Activated CD4-positive, CD25-positive, alpha-beta regulatory T cell treated with anti-CD3 and anti-CD28 coated beads, Interleukin-2, amount 50 U/mL, for 16 hours (primary cell): ENCODE data around the gene TTC16.
A peak's percentile ranks its signal among the peaks of the same experiment; 100 is the strongest.

Source experiments
- DNase-seq: peaks from one replicate; pipeline ENCODE4 v3.0.0-alpha.2; 2020; ENCODE audit warnings: low read depth, low spot score

TTC16 gene

DNA sequence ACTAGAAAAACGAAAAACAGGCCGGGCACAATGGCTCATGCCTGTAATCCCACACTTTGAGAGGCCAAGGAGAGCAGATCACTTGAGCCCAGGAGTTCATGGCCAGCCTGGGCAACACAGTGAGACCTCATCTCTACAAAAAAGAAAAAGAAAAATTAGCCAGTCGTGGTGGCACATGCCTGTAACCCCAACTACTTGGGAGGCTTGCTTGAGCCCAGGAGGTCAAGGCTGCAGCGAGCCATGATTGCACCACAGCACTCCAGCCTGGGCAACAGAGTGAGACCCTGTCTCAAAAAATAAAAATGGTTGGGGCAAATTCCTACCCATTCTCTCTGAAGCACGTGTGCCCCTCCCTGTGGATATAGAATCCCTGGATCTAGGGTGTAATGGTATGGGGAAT is 17.5 kb upstream of the TTC16 start:
- no peak for DNase-seq

DNA sequence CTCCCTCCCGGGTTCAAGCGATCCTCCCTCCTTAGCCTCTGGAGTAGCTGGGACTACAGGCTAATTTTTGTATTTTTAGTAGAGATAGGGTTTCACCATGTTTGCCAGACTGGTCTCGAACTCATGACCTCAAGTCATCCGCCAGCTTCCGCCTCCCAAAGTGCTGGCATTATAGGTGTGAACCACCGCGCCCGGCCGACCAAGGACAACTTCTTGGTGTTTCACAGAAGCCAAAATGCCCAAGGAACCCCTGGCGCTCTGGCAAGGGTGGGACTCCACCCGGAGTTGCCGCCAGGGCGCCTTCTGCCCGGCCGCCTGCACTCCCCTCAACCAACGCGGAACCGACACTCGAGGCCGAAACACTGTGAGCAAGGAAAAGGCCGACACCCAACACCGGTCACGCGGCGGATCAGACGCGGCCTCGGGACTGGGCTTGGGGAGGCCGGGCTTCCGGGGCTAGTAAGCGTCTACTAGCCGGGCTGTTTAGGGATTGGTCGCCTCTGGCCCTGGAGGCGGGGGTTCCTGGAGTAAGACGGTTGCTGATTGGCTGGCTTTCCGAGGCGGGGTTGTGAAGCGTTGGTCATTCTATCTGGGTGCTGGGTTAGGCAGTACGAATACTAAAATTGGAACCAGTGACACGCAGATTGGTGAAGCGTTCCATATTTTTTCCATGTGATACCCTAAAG is 16.8 kb upstream of the TTC16 start:
- DNase-seq: peak; percentile 67

DNA sequence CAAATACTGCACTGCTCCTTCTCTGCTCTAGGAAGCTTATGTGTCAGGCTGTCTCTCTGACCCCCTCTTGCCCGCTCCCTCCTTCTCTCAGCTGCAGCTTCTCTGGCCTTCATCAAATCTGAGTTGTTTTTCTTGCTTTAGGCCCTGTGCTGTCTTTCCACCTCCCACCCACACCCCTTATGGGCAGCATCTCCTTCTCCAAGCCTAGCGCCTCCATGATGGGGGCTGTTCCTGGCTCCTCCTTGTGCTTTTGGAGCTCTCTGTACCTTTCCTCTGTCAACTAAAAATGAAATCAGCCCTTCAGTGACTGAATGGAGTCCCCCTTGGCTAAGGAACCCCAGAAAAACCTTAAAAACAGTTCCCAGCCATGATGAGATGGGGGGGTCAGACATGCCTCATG is 15.7 kb upstream of the TTC16 start:
- no peak for DNase-seq

DNA sequence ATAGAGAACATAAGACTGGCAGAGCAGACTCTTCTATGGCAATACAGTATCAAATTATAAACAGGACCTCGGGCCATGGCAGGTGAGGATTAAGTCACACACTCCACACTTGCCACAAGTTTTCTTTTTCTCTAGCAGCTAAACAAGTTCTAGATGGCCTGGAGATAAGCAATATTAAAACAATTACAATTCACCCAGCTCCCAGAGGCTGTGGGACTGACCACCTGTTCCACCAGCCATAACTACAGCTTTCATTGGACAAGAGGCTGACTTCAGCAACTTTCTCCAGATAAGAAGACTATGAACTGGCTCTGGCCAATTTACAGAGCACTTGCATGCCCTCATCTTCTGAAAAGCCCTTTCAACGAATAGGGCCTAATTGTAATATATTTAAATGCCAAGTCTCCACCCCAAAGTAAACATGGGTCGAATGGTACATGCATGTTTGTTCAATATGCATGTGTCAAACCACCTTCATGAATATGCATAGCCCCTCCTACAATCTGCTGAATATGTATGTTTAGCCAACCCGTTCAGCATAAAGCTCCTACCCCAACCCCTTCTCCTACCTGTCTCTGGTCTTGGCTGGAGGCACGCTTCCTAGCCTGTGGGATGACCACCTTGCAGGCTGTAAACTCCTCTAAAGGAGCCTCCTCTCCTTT is 15.2 kb upstream of the TTC16 start:
- DNase-seq: no peak

DNA sequence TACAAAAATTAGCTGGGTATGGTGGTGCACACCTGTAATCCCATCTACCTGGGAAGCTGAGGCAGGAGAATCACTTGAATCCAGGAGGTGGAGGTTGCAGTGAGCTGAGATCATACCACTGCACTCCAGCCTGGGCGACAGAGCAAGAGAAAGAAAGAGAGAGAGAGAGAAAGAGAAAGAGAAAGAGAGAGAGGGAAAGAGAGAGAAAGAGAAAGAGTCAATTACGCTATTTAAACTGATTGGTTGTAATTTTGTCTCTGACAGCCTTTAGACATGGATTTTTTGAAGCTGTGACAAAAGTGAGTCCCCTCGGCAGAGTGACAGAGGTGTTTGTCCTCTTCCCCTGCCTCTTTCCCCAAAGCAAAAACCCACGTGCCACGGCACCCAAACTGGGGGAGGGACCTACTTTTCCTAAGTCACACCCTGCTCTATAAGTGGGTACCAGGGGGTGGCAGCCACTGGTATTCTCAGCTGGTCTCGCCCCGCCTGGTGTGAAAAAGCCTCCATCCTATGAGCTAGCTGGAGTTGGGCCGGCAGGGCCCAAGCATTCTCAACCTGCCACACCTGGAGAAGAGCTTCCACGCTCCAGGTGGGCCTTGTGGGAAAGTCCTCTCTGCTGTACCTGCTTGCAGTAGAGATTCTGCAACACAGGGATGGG is 12.5 kb upstream of the TTC16 start:
- DNase-seq: no peak

DNA sequence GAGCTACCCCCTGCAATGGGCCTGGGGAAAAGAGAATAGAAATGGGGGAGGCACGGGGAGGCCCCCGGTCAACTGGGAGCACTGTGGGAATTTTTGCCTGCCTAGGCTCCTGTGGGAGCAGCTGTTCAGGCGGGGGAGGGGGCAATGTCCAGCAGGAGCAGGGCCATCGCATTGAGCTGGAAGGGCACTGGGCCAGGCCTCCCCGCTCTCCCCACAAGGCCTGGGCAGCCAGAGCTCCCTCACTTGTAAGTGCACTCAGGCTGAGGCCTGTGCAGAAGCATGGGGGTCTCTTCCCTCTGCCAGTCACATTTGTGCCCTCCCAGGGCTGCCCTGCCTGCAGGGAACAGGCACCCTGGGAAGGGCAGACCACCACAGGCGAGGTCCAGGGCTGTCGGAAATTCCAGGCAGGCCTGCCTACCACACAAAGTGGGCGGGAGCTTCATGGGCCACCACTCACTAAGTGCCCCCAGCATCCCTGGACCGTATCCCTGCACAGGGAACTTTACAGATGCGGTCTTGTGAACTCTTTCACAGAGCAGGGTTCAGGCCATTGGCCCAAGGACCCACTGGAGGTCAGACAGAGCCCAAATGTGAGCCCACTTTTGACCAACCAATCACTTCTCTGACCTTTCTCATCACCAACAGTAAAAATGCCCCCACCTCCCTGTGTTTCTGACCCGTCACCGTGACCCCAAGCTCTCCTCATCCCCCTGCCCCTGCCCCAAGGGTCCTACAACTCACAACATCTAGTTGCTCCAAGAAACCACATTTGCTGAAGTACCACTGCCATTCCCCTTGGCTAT is 10.1 kb upstream of the TTC16 start:
- DNase-seq: no peak

DNA sequence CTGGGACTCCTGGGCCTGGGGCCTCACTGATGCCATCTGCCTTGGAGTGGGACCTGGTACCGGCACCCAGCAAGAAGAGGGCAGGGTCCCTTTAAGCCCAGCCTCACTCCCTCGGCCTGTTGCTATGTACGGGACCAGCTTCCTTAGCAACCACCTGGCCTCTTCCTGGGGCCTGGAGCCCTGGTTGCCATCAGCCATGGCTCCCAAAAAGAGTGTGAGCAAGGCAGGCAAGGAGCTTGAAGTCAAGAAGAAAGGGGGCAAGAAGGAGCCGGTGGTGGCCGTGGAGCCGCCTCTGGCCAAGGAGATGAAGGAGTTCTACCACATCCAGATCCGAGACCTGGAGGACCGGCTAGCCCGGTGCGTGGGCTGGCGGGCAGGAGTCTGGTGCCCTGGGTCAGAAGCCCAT is 9.0 kb upstream of the TTC16 start, which contains the start of gene CFAP157:
Gene CFAP157 (plus strand): TSS at position 153 of the 406 bp plus-strand sequence. CDS start 44 bp downstream, at position 197.
- DNase-seq: no peak

DNA sequence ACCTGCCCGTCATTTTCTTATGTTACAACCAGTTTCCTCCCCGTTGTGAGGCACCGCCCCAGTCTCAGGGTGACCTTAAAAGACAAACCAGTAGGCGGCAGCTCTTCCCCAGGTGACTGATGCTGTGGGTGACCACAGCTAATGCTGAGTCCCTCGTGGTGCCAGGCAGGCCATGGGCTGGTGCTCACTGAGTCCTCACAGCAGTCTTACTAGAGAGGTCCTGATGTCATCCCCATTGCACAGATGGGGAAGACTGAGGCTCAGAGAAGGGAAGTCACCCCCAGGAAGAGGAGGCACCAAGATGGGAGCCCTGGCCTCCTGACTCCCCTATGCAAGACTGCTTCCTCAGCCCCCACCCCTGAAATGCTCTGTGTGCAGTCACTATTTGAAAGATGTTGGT is 8.1 kb upstream of the TTC16 start:
- no peak for DNase-seq

DNA sequence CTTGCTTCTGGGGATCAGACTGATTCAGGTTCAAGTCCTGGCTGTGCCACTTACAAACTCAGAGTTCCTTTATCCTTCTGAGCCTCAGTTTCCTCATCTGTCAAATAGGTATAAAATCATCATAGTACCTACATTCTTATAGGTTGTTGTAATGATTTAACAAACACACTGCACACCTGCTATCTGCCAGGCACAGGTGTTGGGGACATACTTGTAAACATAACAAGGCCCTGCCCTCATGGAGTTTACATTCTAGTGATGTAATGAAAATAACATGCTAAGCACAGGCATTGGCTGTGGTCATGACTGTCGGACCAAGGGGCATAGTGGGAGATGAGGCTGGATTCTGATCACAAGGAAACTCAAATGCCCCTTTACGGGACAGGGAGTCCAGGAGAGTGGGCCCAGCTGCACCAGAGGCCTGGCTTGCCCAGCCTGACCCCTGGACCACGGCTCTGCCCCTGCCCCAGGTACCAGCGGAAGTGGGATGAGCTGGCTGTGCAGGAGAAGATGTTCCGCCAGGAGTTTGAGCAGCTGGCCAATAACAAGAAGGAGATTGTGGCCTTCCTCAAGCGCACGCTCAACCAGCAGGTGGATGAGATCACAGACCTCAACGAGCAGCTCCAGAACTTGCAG is 6.8 kb upstream of the TTC16 start:
- DNase-seq: no peak

DNA sequence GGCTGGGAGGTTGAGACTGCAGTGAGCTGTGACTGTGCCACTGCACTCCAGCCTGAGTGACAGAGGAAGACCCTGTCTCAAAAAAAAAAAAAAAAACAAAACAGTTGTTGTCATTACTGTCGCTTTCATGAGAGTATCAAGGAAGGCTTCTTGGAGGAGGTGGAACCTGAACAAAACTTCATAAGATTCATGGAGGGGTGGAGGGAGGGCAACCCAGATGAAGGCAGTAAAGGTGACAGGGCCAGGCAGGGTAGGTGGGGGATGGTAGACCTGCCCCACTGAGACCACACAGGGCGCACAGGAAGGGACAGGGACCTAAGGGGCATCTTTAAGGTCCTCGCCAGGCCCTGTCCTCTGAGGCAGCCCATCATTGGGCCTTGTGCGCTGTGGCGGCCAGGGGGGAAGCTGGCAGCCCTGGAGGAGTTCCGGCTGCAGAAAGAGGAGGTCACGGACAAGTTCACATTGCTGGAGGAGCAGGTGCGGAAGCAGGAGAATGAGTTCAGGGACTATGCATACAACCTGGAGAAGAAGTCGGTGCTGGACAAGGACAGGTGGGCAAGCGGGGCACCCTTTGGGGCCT is 5.6 kb upstream of the TTC16 start:
- no peak for DNase-seq

DNA sequence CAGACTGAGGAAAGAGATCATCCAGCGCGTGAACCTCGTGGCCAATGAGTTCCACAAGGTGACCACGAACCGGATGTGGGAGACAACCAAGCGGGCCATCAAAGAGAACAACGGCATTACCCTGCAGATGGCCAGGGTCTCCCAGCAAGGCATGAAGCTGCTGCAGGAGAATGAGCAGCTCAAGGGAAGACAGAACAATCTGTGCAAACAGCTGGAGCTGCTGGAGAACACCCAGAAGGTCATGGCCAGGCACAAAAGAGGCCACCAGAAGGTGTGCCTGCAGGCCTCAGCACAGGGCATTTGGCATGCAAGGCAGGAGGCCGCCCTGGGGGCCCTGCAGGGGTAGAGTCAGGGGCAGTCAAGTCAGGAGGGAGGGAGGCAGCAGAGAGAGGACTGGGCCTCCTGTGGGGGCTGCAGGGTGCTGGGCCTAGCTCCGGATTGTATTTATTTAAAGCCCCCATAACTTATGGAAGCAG is 4.6 kb upstream of the TTC16 start:
- no peak for DNase-seq

DNA sequence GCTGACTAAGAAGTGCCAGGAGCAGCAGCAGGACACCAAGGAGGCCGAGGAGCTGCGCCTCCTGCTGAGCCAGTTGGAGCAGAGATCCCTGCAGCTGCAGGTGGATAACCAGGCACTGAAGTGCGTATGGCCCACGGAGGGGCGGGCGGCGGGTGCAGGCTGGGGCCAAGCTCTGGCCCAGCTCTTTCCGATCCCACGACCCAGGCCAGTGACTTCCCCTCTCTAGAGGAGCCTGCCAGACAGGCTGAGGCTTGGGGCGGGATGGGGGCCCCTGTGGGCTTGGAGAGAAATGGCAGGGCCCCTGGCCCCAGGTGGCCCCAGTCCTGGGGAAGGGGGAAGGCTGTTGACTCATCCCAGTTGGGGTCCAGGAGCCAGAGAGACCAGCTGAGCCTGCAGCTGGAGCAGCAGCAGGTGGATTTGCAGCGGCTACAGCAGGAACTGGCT is 4.0 kb upstream of the TTC16 start:
- no peak for DNase-seq

DNA sequence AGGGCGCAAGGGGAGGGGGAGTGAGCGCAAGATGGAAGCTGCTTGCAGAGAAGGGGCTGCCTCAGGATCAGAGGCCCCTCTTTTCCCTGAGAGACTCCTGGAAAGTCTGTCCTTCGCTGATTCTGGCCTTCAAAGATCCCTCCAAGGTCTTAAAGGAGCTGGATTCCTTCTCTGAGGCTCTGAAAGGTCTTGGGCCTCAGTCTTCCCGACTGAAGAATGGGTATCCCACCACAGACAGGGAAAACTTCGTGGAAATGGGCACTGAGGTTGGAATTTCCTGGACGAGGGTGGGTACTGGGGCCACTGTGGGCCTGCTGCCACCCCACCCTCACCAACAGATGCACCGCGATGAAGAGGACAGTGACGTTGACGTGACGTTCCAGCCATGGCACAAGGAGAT is 3.5 kb upstream of the TTC16 start:
- DNase-seq: no peak

DNA sequence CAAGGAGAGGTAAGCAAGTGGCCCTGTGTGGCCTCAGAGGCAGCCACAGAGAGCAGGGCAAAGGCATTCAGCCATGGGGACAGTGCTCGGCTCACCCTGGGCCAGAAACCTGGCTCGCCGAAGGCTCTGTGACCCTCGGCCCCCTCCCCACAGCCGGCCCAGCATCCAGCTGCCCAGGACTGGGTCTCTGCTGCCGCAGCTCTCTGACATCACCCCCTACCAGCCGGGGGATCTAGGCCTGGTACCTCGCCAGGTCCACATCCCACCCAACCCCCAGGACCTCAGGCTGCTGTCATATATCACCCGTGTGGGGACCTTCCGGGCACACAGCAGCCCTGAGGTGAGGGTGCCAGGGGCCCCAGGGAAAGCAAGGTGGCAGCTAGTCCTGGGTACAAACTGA is 3.0 kb upstream of the TTC16 start:
- DNase-seq: no peak

DNA sequence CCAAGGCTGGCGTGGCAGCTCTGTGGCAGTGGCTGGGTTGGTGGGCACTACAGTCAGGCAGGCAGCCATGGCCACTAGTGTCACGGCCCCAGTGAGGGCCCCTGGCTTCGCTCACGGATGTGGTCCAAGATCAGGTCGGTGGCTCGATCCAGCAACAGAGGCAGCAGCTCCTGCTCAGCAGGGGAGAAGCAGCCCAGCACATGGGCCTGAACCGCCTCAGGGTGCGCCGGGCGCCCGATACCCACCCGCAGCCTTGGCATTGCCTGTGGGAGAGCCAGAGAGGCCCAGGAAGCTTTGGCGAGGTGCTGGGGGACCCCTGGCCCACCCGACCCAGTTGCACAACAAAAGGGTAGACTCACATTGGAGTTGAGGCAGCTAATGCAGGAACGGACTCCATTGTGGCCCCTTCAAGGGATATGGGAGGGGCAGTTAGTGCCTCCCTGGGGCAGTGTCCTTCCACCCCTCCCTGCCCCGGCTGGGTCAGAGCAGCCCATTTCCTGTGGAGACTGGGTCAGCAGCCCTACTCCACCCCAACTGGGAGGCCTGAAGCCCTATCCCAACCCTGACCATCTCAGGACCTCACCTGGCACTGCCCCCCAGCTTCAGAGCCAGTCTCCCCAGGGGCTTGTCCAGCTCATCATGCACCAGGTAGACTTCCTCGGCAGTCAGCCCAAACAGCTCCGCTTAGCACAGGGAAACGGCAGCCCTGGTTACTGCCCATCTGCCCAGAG is 1.7 kb upstream of the TTC16 start:
- DNase-seq: no peak

DNA sequence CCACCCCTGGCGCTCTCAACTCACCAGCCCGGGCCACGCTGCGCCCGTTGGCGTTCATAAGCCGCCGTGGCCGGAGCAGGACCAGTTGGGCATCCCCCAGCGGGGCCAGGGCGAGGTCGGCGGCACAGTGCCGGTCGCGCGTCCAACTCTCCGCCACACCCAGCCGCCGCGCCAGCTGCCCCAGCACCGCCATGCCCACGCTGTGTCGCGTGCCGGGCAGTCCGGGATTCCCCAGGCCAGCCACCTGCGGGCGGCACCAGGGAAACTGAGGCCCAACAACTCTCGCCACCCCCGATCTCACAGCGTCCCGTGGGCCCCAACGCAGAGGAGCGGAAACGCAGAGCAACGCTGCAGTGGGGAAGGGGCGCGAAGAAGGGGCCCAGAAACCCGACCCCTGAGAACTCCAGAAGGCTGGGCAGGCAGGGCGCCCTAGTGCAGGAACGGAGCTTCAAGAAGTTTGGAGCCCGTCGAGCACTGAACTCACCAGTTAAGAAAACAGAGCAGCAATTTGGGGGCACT is 869 bp upstream of the TTC16 start:
- no peak for DNase-seq

DNA sequence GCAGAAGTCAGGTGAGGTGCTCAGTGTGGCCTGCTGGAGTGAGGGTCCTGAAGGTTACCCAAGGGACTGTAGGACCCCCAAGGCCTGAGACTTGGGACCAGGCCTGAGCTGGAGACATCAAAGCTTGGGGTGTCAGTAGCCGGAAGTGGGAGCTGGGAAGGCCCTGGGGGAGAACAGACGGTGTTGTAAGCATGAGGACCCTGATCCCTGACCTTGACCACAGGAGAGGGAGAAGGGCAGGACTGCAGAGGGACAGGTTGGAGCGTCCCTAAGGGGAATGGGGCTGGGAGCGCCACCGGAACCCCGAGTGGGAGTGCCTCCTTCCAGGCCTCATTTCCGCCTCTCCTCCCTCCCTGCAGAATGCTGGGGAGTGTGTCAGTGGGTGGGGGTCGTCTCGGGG is 533 bp downstream of the TTC16 start:
- DNase-seq: no peak

DNA sequence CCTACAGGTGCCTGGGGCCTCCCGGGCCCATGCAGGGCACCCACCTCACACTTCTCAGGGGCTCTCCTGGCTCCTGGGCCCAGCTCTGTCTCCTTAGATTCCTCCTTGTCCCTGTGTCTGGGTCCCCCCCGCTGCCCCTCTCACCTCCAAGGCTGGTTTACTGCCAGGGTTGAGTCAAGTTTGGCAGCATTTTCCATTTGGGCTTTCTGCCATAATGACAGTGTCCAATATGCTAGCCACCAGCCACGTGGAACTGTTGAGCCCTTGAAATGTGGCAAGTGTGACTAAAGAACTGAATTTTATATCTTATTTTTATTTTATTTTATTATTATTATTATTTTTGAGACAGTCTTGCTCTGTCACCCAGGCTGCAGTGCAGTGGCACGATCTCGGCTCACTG is 1.9 kb downstream of the TTC16 start:
- no peak for DNase-seq

DNA sequence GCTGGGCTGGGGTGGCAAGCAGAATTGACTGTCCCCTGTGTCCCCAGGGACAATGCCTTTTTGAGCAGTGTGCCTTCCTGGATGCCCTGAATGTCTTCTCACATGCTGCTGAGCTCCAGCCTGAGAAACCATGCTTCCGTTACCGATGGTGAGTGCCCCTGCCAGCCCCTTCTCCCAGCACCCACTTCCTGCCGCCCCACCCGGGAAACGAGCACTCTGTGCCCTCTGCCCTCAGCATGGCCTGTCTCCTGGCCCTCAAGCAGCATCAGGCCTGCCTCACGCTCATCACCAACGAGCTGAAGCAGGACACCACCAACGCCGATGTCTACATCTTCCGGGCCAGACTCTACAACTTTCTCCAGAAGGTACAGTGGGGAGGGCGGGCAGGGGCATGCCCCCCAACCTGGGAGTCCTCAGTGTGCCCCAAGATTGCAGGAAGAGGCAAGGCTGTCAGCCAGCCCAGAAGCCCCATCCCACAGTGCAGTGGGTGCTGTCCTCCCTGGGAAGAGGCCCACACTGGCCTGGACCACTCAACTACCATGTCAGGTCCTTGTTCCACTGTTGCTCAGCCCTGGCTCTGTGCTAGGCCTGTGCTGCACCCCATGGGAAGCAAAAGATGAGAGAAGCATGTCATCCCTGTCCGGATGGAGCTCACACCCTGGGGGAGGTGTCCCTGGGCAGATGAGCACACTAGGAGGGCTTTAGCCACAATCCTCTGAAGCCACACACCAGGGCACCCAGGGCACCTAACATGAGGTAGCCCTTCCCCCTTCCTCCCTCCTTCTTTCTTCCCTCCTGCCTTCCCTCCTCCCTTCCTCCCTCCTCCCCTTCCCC is 4.4 kb downstream of the TTC16 start:
- DNase-seq: no peak
